ENCODE data around the gene PP2D1. TPM values are rescaled to one million over a fixed set of nuclear protein-coding genes. Genes with fewer than 3 reads are reported as not detected.

PP2D1 gene
- total RNA-seq, 2 experiments from 2014 or later, result not detected

GRCh38 chr3:19948226-19948591 is 63.9 kb downstream of the PP2D1 start:
- Histone ChIP-seq H3K4me2 (ENCODE audit: low read length) (peak overlapping the region; percentile 97), H3K9me3 (ENCODE audit: low read length) (no peaks in the 10 kb centered on the region), H3K27ac (ENCODE audit: low read depth, low read length, poor library complexity, severe bottlenecking) (peak overlapping the region; percentile 73), H3K4me3 (ENCODE audit: low read depth, low read length, poor library complexity, severe bottlenecking) (peak overlapping the region; percentile 91), H3K4me1 (ENCODE audit: insufficient read depth, low read length, poor library complexity, severe bottlenecking) (peaks cover 30% of the 10 kb centered on the region), H3K36me3 (ENCODE audit: insufficient read depth, low read length) (peaks cover 32% of the 10 kb centered on the region), H2AFZ (ENCODE audit: low read length) (no peak overlapping the region), H3K79me2 (ENCODE audit: insufficient read depth, low read depth, low read length) (peaks cover 58% of the 10 kb centered on the region), H3K9me2 (ENCODE audit: insufficient read depth, low read length) (no peaks in the 10 kb centered on the region), H4K20me1 (ENCODE audit: insufficient read depth, low read length) (peaks cover 18% of the 10 kb centered on the region)
- DNase-seq (ENCODE audit: low spot score), result no peak
- no peak for TF ChIP-seq CTCF (conservative IDR thresholded peaks at IDR 0.05; ENCODE audit: low read length)
- TF ChIP-seq EZH2phosphoT487 (IDR thresholded peaks at IDR 0.05; ENCODE audit: borderline replicate concordance, low read depth, low read length), result no peak
- intact Hi-C loops (cut with micrococcal nuclease; ENCODE audit: unreplicated experiment), result loop anchor here (10.0 kb wide), 1 partner anchor 403 kb away; no protein-coding TSS in a partner anchor
- ChIA-PET POLR2A (interaction anchor here (0.6 to 1.7 kb wide), 9 partner anchors 19 to 280 kb away, joined by 3 to 10 read pairs (median 3); no protein-coding TSS in a partner anchor), CTCF (ENCODE audit: unreplicated experiment) (no interaction called here)
- BruUV-seq (replicated peaks), result TSS peak; percentile 52

- H3K4me2 ChIP-seq (ENCODE audit: low read length), result peak overlapping the region; percentile 97
- H3K4me1 ChIP-seq (ENCODE audit: insufficient read depth, low read length, poor library complexity, severe bottlenecking), result peaks cover 30% of the 10 kb centered on the region
- peak overlapping the region; percentile 96 for H2AFZ ChIP-seq (ENCODE audit: low read length)
- peak overlapping the region; percentile 73 for H3K27ac ChIP-seq (ENCODE audit: low read depth, low read length, poor library complexity, severe bottlenecking)
- intact Hi-C loops (cut with micrococcal nuclease; ENCODE audit: unreplicated experiment), result loop anchor here (1.0 to 10.0 kb wide), 3 partner anchors 94 to 403 kb away; partner anchors contain the start of gene SGO1
- CTCF ChIA-PET (ENCODE audit: unreplicated experiment), result no interaction called here
- peak; percentile 42 for DNase-seq (ENCODE audit: low spot score)
- no peak for TF ChIP-seq EZH2phosphoT487 (IDR thresholded peaks at IDR 0.05; ENCODE audit: borderline replicate concordance, low read depth, low read length)
- no peak for TF ChIP-seq CTCF (conservative IDR thresholded peaks at IDR 0.05; ENCODE audit: low read length)
- H3K36me3 ChIP-seq (ENCODE audit: insufficient read depth, low read length), result peaks cover 26% of the 10 kb centered on the region
- no peaks in the 10 kb centered on the region for H3K9me2 ChIP-seq (ENCODE audit: insufficient read depth, low read length)
- H3K79me2 ChIP-seq (ENCODE audit: insufficient read depth, low read depth, low read length), result peaks cover 53% of the 10 kb centered on the region
- peak overlapping the region; percentile 91 for H3K4me3 ChIP-seq (ENCODE audit: low read depth, low read length, poor library complexity, severe bottlenecking)
- POLR2A ChIA-PET, result interaction anchor here (0.6 to 1.7 kb wide), 7 partner anchors 19 to 280 kb away, joined by 3 to 10 read pairs (median 3); no protein-coding TSS in a partner anchor
- peaks cover 18% of the 10 kb centered on the region for H4K20me1 ChIP-seq (ENCODE audit: insufficient read depth, low read length)
- no TSS peak for BruUV-seq (replicated peaks)
- H3K9me3 ChIP-seq (ENCODE audit: low read length), result no peaks in the 10 kb centered on the region
Measured at GRCh38 chr3:19947549-19948225, 64.4 kb downstream of the PP2D1 start.

Data from OCI-LY7 (cell line).